Measurements from ENCODE around the gene PLEKHA8.

Gene PLEKHA8

GRCh38 chr7:30172451-30172850 lies 144.2 kb downstream of the PLEKHA8 start:
- DNase-seq: no peak

GRCh38 chr7:30173058-30173897 lies 145.1 kb downstream of the PLEKHA8 start:
- peak; percentile 74 for DNase-seq

- no peak for DNase-seq
Observed at GRCh38 chr7:30175180-30175579, 147.0 kb downstream of the PLEKHA8 start.

GRCh38 chr7:30175636-30176147 lies 147.5 kb downstream of the PLEKHA8 start:
- DNase-seq: no peak

GRCh38 chr7:30176463-30177109 lies 148.4 kb downstream of the PLEKHA8 start:
- DNase-seq: no peak

- no peak for DNase-seq
Observed at GRCh38 chr7:30177186-30177585, 149.0 kb downstream of the PLEKHA8 start.

GRCh38 chr7:30177965-30178364 lies 149.8 kb downstream of the PLEKHA8 start:
- no peak for DNase-seq

GRCh38 chr7:30178748-30179436 lies 150.7 kb downstream of the PLEKHA8 start:
- DNase-seq: no peak

Data from right forelimb (tissue), 1 donor.